ENCODE measurements around the gene CCSER1.

DNA sequence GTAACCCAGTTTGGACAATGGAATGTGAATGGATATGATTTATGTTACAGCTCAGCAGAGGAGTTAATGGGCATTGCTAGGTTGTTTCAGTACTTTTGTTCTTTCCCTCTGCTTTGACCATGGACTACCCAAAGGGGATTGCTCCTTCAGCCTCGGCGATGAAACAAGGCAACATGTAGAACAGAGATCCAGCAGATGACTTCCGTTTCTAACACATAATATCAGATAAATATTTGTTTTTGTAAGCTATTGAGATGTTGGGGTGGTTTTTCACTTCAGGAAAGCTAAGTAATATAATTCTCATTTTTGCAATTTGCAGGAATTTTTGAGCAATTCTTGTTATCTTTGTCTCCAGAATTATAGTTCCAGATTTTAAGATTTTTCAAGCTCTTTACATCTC is 1241.9 kb downstream of the CCSER1 start:
- TF ChIP-seq, protein P1, sequence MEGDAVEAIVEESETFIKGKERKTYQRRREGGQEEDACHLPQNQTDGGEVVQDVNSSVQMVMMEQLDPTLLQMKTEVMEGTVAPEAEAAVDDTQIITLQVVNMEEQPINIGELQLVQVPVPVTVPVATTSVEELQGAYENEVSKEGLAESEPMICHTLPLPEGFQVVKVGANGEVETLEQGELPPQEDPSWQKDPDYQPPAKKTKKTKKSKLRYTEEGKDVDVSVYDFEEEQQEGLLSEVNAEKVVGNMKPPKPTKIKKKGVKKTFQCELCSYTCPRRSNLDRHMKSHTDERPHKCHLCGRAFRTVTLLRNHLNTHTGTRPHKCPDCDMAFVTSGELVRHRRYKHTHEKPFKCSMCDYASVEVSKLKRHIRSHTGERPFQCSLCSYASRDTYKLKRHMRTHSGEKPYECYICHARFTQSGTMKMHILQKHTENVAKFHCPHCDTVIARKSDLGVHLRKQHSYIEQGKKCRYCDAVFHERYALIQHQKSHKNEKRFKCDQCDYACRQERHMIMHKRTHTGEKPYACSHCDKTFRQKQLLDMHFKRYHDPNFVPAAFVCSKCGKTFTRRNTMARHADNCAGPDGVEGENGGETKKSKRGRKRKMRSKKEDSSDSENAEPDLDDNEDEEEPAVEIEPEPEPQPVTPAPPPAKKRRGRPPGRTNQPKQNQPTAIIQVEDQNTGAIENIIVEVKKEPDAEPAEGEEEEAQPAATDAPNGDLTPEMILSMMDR (conservative IDR thresholded peaks at IDR 0.05), result no peak
- no peak for TF ChIP-seq EZH2 (IDR thresholded peaks at IDR 0.05; ENCODE audit: low read depth)

Measured in PC-9 (cell line).